ENCODE data around the gene INO80B. TPM values are rescaled to one million over a fixed set of nuclear protein-coding genes. Genes with fewer than 3 reads are reported as not detected.

The INO80B gene
- total RNA-seq, 1 donor from 2014 or later: 24.3 TPM

GRCh38 chr2:74497777-74498499, 43.1 kb downstream of the INO80B start:
- H3K4me1 Mint-ChIP-seq (ENCODE audit: low read depth): peaks cover 34% of the 10 kb centered on the region
- peaks cover 13% of the 10 kb centered on the region for H3K36me3 Mint-ChIP-seq (ENCODE audit: low read depth)
- no peak for TF ChIP-seq CTCF (IDR thresholded peaks at IDR 0.05)
- DNase-seq (ENCODE audit: low spot score): no peak
- no peaks in the 10 kb centered on the region for H3K9me3 Mint-ChIP-seq (ENCODE audit: low read depth)
- peaks cover 25% of the 10 kb centered on the region for H3K27me3 Mint-ChIP-seq (ENCODE audit: low read depth)
- H3K4me3 Mint-ChIP-seq (ENCODE audit: unreplicated experiment): peak overlapping the region; percentile 72
- H3K27ac Mint-ChIP-seq (ENCODE audit: unreplicated experiment): no peak overlapping the region

GRCh38 chr2:74498500-74499266, 43.8 kb downstream of the INO80B start:
- no peak for DNase-seq (ENCODE audit: low spot score)
- H3K4me3 Mint-ChIP-seq (ENCODE audit: unreplicated experiment): peak overlapping the region; percentile 72
- TF ChIP-seq CTCF (IDR thresholded peaks at IDR 0.05): no peak
- H3K27me3 Mint-ChIP-seq (ENCODE audit: low read depth): peaks cover 25% of the 10 kb centered on the region
- no peaks in the 10 kb centered on the region for H3K9me3 Mint-ChIP-seq (ENCODE audit: low read depth)
- peak overlapping the region; percentile 22 for H3K27ac Mint-ChIP-seq (ENCODE audit: unreplicated experiment)
- peaks cover 40% of the 10 kb centered on the region for H3K4me1 Mint-ChIP-seq (ENCODE audit: low read depth)
- H3K36me3 Mint-ChIP-seq (ENCODE audit: low read depth): peaks cover 9% of the 10 kb centered on the region

- peaks cover 25% of the 10 kb centered on the region for H3K27me3 Mint-ChIP-seq (ENCODE audit: low read depth)
- DNase-seq (ENCODE audit: low spot score): no peak
- peak within 1 kb of the TSS; percentile 22 for H3K27ac Mint-ChIP-seq (ENCODE audit: unreplicated experiment)
- no peak for TF ChIP-seq CTCF (IDR thresholded peaks at IDR 0.05)
- H3K4me3 Mint-ChIP-seq (ENCODE audit: unreplicated experiment): peak within 1 kb of the TSS; percentile 72
- H3K9me3 Mint-ChIP-seq (ENCODE audit: low read depth): no peaks in the 10 kb centered on the region
- H3K4me1 Mint-ChIP-seq (ENCODE audit: low read depth): peaks cover 47% of the 10 kb centered on the region
- peaks cover 4% of the 10 kb centered on the region for H3K36me3 Mint-ChIP-seq (ENCODE audit: low read depth)
Observed at GRCh38 chr2:74499267-74499939, 44.5 kb downstream of the INO80B start, which contains the start of gene LBX2. LBX2 (minus strand) TSS chr2:74499603; CDS start chr2:74499537, 66 bp downstream.

GRCh38 chr2:74499940-74500577, 45.2 kb downstream of the INO80B start:
- peaks cover 54% of the 10 kb centered on the region for H3K4me1 Mint-ChIP-seq (ENCODE audit: low read depth)
- DNase-seq (ENCODE audit: low spot score): no peak
- no peaks in the 10 kb centered on the region for H3K9me3 Mint-ChIP-seq (ENCODE audit: low read depth)
- peaks cover 7% of the 10 kb centered on the region for H3K36me3 Mint-ChIP-seq (ENCODE audit: low read depth)
- no peak overlapping the region for H3K4me3 Mint-ChIP-seq (ENCODE audit: unreplicated experiment)
- peaks cover 25% of the 10 kb centered on the region for H3K27me3 Mint-ChIP-seq (ENCODE audit: low read depth)
- no peak for TF ChIP-seq CTCF (IDR thresholded peaks at IDR 0.05)
- no peak overlapping the region for H3K27ac Mint-ChIP-seq (ENCODE audit: unreplicated experiment)

- H3K36me3 Mint-ChIP-seq (ENCODE audit: low read depth): peaks cover 8% of the 10 kb centered on the region
- H3K4me1 Mint-ChIP-seq (ENCODE audit: low read depth): peaks cover 59% of the 10 kb centered on the region
- no peaks in the 10 kb centered on the region for H3K9me3 Mint-ChIP-seq (ENCODE audit: low read depth)
- TF ChIP-seq CTCF (IDR thresholded peaks at IDR 0.05): no peak
- H3K27me3 Mint-ChIP-seq (ENCODE audit: low read depth): peaks cover 25% of the 10 kb centered on the region
- H3K27ac Mint-ChIP-seq (ENCODE audit: unreplicated experiment): no peak overlapping the region
- H3K4me3 Mint-ChIP-seq (ENCODE audit: unreplicated experiment): no peak overlapping the region
- DNase-seq (ENCODE audit: low spot score): no peak
Observed at GRCh38 chr2:74500578-74500946, 45.7 kb downstream of the INO80B start.

Measured in chondrocyte (in vitro differentiated cells).